HG03159 (cell line): ENCODE results near the gene WBP2.

Experiments
- ATAC-seq: cut with Tn5 transposase; IDR thresholded peaks from one replicate; pipeline ENCODE4 v1.9.1; 2021; ENCODE audit warnings: mild to moderate bottlenecking, moderate library complexity; ENCODE audit not compliant: unreplicated experiment

Gene WBP2

DNA sequence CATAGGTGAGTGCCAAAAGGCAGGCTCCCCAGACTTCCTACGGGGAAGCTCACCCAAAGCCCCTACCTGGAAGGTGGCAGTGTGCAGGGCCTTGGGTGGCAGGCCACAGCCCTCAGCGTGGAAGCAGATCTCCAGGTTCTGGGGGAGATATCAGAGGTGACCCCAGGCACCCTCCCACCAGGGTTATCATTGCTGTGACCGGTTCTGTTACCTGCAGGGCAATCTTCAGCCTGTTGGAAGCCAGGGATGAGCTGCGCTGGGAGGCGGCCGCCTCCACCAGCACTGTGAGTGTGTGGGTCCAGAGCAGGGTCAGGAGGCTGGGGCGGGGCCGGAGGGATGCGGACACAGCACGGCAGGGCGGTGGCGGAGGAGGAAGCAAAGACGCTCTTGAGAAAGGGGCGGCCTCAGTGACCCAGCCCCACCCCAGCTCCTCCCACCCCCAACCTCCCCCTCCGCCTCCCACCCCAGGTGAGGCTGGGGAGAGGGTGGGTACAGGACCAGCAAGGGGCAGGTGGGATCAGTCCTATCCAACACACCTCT lies 24.0 kb downstream of the WBP2 start:
- ATAC-seq: no peak

DNA sequence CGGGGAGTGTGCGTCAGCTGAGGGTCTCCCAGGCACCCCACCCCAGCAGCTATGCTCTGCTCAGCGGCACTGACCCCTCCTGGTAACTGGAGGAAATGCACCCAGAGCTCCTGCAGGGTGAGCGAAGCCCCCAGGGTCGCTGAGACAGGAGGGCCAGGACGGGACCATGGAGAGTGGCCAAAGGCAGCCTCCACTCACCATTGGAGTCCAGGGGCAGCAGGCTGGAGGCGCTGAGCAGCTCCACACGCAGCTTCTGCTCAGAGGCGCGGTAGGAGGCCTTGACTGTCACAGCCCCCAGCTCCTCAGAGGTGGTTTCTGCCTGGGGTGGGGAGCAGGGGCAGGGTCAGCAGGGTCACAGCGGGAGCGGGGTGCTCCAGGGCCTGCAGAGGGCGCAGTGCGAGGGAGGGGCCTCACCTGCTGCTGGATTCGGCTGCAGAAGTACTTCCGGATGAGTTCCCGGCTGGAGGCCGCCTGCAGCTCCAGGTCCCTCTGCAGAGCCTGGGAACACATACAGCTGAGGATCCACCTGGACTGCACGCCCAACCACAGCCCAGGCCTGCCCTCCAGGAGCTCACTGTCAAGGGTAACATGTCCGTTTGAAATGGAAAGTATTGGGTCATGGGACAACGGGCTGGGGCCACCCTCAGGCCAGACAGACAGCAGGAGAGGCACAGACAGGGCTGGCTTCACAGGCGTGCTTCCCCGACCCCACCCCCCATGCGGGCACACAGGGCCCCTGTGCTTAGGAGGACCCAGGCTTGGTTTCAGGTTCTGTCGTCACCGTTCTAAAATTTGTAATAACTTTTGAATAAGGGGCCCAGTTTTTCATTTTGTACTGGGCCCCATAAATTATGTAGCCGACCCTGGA lies 24.7 kb downstream of the WBP2 start:
- ATAC-seq: no peak

GRCh38 chr17:75829747-75830146 lies 25.4 kb downstream of the WBP2 start:
- no peak for ATAC-seq

- no peak for ATAC-seq
Measured at GRCh38 chr17:75828741-75829140, 26.4 kb downstream of the WBP2 start.

- no peak for ATAC-seq
Measured at GRCh38 chr17:75828076-75828400, 27.1 kb downstream of the WBP2 start.

GRCh38 chr17:75827308-75828075 lies 27.6 kb downstream of the WBP2 start:
- no peak for ATAC-seq

GRCh38 chr17:75826561-75827307 lies 28.4 kb downstream of the WBP2 start:
- no peak for ATAC-seq

DNA sequence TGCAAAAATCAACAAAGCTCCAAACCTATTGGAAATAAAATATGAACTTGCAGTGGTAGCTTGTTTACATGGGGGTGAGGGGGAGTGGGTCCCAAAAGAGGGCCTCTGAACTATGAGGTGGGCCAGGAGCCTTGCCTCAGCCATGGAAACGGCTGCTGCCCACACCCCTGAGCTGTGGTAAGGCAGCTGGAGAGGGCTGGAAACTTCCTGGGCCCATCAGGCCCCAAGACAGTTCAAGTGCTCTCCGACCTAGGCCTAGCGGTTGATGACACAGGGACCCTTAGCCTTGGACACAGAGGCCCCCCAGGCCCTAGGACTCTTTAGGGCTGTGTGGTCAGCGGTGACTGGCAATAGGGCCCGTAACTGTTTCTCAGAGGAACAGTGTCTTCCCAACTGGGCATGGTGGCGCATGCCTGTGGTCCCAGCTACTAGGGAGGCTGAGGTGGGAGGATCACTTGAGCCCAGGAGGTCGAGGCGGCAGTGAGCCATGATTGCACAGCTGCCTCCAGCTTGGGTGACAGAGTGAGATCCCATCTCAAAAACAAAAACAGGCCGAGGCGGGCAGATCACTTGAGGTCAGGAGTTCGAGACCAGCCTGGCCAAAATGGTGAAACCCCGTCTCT lies 29.3 kb downstream of the WBP2 start:
- no peak for ATAC-seq

DNA sequence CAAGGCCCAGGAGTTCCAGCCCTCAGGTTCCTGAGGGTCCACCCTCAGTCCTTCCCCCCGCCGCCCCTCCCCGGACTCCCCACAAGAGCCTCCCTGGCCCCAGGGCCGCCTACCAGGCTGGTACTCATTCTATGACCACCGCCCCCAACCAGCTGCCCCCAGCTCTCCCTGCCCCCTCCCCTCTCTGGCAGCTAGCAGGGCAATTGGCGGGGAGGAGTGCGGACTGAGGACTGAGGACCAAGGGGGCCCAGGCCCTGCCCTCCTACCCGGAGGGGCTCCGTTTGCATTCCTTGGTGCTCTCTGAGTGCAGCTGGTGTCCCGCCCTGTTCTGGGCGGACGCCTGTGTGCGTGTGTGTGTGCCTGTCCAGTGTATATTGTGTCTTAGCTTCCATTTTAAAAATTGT lies 30.0 kb downstream of the WBP2 start:
- no peak for ATAC-seq

GRCh38 chr17:75824666-75825065 lies 30.5 kb downstream of the WBP2 start:
- no peak for ATAC-seq

DNA sequence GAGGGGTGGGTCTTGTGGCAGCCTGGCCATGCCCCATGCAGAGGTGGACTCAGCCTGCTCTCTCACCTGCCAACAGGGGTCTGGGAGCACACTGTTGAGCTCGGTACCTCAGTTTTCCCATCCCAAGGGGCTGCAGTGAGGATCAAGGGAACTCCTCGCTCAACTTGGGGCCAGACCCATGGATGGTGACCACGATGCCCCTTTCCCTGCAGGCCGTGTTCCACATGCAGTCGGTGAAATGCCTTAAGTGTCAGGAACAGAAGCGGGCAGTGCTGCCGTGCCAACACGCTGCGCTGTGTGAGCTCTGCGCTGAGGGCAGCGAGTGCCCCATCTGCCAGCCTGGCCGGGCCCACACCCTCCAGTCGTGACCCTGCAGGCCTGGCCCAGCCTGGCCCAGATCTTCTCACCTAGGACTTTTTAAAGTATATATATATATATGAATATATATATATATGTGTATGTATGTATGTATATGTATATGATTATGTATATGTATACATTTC lies 31.0 kb downstream of the WBP2 start:
- ATAC-seq: no peak

DNA sequence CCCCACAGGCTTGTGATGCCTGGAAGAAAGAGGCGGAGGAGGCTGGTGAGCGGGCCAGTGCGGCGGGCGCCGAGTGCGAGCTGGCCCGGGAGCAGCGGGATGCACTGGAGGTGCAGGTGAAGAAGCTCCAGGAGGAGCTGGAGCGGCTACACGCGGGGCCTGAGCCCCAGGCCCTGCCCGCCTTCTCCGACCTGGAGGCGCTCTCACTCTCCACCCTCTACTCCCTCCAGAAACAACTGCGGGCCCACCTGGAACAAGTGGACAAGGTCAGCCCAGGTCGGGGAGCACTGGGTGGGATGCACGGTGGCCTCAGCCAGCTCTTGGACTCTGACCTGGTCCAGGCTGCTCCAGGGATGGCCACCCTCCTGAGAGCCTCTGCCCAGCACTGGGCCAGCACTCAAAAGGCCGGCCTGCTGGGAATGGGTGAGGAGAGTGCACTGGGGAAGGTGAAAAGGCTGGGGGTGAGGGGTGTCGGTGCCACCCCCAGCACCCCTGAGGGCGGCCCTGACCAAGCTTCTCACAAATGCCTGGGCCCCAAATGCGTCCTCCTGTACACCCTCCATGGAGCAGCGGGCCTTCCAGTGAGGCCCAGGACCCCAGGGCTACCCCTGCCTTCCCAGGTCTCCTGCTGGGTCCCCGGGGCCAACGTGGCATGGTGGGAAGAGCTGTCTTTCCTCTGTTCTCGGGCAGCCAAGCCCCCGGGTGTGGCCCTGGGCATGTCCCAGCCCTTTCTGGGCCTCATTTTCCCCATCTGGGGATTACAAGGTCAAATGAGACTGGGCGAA lies 31.7 kb downstream of the WBP2 start:
- ATAC-seq: no peak

DNA sequence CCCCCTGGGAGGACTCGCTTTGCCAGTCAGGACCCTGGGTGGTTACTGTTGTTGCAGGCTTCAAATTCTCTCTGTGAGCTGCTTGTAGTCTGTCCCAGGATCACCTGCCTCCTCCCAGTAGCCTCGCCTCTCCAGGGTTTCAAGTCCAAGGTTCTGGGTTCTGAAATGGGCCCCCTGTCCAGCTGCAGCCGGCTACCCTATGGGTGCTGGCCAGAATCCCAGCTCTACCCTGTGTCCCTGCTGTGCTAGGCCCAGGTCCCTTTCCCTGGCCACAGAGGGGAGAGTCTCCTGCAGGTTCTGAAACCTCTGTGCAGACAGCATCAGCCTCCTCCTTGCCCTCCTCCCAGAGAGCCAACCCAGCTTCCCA lies 32.4 kb downstream of the WBP2 start:
- no peak for ATAC-seq

GRCh38 chr17:75822119-75822799 lies 32.9 kb downstream of the WBP2 start:
- ATAC-seq: no peak

DNA sequence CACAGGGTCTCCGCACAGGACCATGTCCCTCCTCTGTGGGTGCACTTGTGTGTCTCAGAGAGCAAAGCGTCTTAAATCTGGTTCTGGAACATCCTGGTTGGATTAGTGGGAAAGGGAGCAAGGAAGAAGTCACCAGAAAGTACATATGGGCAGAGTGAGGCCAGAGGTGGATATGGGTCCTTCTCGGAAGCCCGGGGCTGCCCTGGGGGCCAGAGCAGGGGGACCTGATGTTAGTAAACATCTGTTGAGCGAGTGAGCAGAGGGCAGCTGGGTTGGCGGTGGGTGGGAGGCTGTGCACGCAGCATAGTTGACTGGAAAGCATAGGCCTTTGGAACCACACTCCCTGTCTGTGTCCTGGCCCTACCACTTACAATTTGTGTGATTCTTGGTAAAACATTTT lies 33.6 kb downstream of the WBP2 start:
- no peak for ATAC-seq

- ATAC-seq: no peak
Measured at GRCh38 chr17:75820094-75821080, 34.7 kb downstream of the WBP2 start.

GRCh38 chr17:75819678-75820077 lies 35.5 kb downstream of the WBP2 start:
- ATAC-seq: no peak

GRCh38 chr17:75819116-75819515 lies 36.0 kb downstream of the WBP2 start:
- no peak for ATAC-seq
